Gastroesophageal sphincter (tissue), 3 donors: ENCODE results near the gene CRIP3.

Experiments used
- CTCF ChIP-seq, 4 experiments: fragments of 200-600 bp in 2 of 4; fragments of 450-650 bp in 2 of 4; sonication (generic) in 1 of 4; IDR thresholded peaks; one replicate each; pipeline ENCODE4 v1.5.1; 2017 to 2019; ENCODE audit warnings: antibody characterized with exemption in 4 of 4, mild to moderate bottlenecking in 2 of 4, moderate library complexity in 2 of 4
- POLR2AphosphoS5 ChIP-seq: sonication (generic); formaldehyde crosslinking; IDR thresholded peaks from one replicate; pipeline ENCODE4 v1.6.1; 2017; ENCODE audit warnings: antibody characterized with exemption

- TF ChIP-seq CTCF (IDR thresholded peaks at IDR 0.05) = no peak
- TF ChIP-seq POLR2AphosphoS5 = no peak
Observed at GRCh38 chr6:43307451-43308100, 1.1 kb downstream of the CRIP3 start.
